NB4 (cell line): ENCODE results near the gene MLXIP.
"Not testable (repeated sequence)": the region's sequence is repeated elsewhere in the genome, so short reads cannot be mapped to it uniquely, and the experiment has no call there.

Source experiments
- DNase-seq: peaks from one replicate; pipeline ENCODE4 v3.0.0; 2010; ENCODE audit warnings: low read depth
- H3K4me3 ChIP-seq: one replicate; pipeline ENCODE4 v1.5.1; 2011; ENCODE audit warnings: mild to moderate bottlenecking, low read depth, low read length, moderate library complexity
- MYC ChIP-seq: IDR thresholded peaks from 2 replicates; pipeline ENCODE4 v1.6.1; 2011; ENCODE audit warnings: low read depth, low read length
- POLR2A ChIP-seq: IDR thresholded peaks from 2 replicates; pipeline ENCODE4 v1.6.1; 2011; ENCODE audit warnings: mild to moderate bottlenecking; ENCODE audit not compliant: insufficient read length; ENCODE audit errors: extremely low read depth
- TF ChIP-seq, protein P1 (sequence below): IDR thresholded peaks from one replicate; pipeline ENCODE4 v1.5.1; 2012; ENCODE audit warnings: low read depth, low read length
- TF ChIP-seq, protein P2 (sequence below): IDR thresholded peaks from 2 replicates; pipeline ENCODE4 v1.6.1; 2011; ENCODE audit warnings: low read depth, low read length

MLXIP gene

DNA sequence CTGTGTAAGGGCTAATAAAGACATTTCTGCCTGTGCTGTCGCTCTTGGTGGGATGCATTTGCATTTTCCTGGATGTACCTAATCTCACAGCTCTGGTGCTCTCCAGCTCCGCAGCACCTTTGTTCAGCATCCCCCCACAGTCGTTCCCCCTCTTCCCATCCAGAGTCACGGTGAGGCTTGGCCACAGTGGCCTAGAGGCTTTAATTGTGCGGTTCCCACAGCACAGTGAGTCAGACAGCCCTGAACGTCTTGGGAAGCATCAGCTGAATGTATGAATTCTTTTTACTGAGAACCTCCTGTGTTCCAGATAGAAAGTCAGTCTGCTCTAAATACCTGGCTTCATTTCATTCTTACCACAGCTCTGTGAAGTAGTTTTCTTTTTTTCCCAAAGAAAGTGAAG is 28.7 kb downstream of the MLXIP start:
- TF ChIP-seq, protein P1, sequence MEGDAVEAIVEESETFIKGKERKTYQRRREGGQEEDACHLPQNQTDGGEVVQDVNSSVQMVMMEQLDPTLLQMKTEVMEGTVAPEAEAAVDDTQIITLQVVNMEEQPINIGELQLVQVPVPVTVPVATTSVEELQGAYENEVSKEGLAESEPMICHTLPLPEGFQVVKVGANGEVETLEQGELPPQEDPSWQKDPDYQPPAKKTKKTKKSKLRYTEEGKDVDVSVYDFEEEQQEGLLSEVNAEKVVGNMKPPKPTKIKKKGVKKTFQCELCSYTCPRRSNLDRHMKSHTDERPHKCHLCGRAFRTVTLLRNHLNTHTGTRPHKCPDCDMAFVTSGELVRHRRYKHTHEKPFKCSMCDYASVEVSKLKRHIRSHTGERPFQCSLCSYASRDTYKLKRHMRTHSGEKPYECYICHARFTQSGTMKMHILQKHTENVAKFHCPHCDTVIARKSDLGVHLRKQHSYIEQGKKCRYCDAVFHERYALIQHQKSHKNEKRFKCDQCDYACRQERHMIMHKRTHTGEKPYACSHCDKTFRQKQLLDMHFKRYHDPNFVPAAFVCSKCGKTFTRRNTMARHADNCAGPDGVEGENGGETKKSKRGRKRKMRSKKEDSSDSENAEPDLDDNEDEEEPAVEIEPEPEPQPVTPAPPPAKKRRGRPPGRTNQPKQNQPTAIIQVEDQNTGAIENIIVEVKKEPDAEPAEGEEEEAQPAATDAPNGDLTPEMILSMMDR: no peak
- no peak for DNase-seq

DNA sequence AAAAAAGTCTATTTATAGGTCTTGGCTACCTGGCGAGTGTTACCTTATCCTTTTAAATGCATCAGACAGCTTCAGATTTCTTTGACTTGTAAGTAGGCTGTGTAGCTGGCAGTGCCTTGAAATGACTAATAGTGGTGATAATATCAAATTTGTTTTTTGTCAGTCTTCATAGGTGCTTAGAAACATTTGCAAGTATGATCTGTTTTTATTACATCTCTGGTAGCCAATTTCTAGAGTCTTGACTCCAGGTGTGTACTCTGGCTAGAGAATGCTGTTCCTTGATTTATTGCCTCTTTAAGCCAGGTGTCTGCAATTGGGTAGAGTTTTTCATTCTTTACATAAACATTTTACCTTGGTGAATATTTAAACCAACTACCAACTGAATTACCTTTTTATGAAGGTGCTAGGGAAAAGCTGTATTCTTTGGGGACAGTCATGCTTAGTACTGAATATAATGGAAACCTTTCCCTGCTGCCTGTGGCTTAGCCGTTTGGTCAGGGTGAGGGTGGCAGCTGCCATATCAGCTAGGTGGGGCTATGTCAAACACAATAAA is 32.6 kb downstream of the MLXIP start:
- TF ChIP-seq, protein P1: no peak
- TF ChIP-seq POLR2A (no peak), MYC (no peak)
- TF ChIP-seq, protein P2, sequence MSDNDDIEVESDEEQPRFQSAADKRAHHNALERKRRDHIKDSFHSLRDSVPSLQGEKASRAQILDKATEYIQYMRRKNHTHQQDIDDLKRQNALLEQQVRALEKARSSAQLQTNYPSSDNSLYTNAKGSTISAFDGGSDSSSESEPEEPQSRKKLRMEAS: no peak
- DNase-seq: no peak
- H3K4me3 ChIP-seq: no peak overlapping the region

More for the DNA sequence above, 28.7 kb downstream of the MLXIP start:
- H3K4me3 ChIP-seq: no peak overlapping the region

DNA sequence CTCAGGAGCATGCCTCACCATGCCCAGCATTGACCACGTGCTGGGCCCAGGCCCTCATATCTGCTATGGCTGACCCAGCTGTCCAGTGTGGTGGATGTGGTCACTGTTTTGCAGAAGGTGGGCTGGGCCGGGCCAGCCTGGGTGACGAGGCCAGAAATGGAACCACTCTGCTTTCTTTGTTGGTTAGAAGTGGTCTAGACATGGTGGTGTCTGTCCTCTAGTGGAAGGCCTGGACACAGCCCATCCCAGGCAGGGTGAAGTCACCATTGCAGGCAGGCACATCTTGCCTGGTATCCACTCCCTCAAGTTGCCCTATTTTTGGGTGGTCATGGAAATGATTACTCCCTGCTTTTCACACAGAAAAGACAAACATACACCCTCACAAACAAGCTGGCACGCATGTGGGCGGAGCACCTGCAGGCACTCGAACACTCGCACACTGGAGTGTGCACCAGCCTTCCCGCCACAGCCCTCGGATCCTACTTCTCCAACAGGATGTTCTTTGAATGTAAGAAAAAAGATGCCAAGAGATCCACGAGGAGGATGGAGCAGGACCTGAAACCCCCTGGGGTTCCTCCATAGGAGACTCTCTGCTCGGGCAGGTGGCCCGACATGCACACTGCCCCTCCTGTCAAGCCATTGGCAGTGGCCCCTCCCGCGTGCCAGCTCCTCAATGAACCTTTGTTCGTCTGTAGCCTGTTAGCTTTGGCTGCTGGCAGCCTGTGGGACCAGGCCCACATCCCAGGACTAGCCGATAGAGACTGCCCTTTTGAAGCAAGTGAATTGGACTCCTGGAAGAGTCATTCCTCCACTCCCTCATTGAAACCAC is 38.4 kb downstream of the MLXIP start:
- no peak for DNase-seq
- H3K4me3 ChIP-seq: no peak overlapping the region
- TF ChIP-seq POLR2A (no peak), MYC (no peak)
- TF ChIP-seq, protein P1: no peak
- TF ChIP-seq, protein P2: no peak

DNA sequence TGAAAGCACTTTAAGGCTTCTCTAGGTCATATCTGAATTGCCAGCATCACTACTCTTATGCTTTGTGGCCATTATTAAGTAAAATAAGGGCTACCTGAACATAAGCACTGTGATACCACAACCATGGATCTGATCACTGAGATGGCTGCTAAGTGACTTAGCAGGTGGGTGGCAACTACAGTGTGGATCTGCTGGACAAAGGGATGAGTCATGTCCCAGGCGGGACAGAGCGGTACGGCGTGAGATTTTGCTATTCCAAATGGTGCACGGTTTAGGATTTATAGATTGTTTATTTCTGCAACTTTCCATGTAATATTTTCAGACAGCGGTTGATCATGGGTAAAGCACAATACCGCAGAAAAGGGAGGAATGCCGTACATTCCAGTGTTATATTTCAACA is 39.4 kb downstream of the MLXIP start:
- no peak overlapping the region for H3K4me3 ChIP-seq
- TF ChIP-seq, protein P1: no peak
- TF ChIP-seq, protein P2: no peak
- TF ChIP-seq POLR2A (no peak), MYC (no peak)
- no peak for DNase-seq

DNA sequence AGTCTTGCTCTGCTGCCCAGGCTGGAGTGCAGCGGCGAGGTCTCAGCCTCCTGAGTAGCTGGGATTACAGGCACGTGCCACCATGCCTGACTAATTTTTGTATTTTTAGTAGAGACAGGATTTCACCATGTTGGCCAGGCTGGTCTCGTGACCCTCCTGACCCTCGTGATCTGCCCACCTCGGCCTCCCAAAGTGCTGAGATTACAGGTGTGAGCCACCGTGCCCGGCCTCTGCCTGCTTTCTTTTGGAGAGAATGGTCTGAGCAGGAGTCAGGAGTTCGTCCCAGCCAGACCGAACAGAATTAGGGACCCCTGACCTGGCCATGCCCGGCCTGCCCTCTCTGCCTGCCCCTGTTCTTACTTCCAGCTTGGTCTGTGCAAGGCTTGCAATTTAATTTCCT is 42.8 kb downstream of the MLXIP start:
- not testable (repeated sequence) for DNase-seq, H3K4me3 ChIP-seq

DNA sequence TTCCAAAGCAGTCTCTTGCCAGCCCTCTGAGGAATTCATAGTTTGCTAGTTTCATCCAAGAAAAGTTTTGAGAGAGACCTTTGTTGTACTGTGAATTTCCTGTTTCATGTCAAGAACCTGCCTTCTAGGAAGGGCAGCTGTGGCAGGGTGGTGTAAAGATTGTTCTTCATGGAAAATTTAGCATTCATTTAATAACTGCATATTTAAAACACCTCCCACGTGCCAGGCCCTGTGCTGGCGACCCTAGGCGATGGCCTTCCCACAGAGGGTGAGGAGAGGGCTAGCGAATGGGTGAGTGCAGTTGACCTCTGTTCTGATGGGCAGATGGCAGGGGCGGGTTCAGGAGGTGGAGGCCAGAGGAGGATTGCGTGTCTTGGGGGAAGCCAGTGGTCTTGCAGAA is 43.2 kb downstream of the MLXIP start:
- no peak for TF ChIP-seq MYC
- TF ChIP-seq, protein P2: no peak
- TF ChIP-seq, protein P1: no peak
- TF ChIP-seq POLR2A: no peak
- no peak overlapping the region for H3K4me3 ChIP-seq
- no peak for DNase-seq
